H1 (cell line): Measurements from ENCODE around the gene GPR45. TPM values are rescaled to one million over a fixed set of nuclear protein-coding genes. Genes with fewer than 3 reads are reported as not detected.

Experiments
- CHD7 ChIP-seq: fragments of 300-600 bp; sonication (generic); IDR thresholded peaks from 2 replicates; pipeline ENCODE4 v1.7.1; 2012; ENCODE audit warnings: low read length, moderate library complexity, mild to moderate bottlenecking, inconsistent platforms; ENCODE audit not compliant: insufficient replicate concordance
- EGR1 ChIP-seq: IDR thresholded peaks from 2 replicates; pipeline ENCODE4 v1.6.1; 2011; ENCODE audit warnings: low read depth, low read length, borderline replicate concordance
- EZH2 ChIP-seq: fragments of 200-600 bp; sonication (generic); IDR thresholded peaks from 2 replicates; pipeline ENCODE4 v1.7.1; 2012; ENCODE audit warnings: low read depth, mild to moderate bottlenecking, moderate library complexity, low read length, inconsistent platforms; ENCODE audit not compliant: severe bottlenecking
- GABPA ChIP-seq: IDR thresholded peaks from 2 replicates; pipeline ENCODE4 v1.6.1; 2011; ENCODE audit warnings: mild to moderate bottlenecking, low read length, moderate library complexity, borderline replicate concordance; ENCODE audit not compliant: insufficient read depth
- KDM4A ChIP-seq: IDR thresholded peaks from one replicate; pipeline ENCODE4 v1.7.1; 2012; ENCODE audit warnings: low read depth, mild to moderate bottlenecking, moderate library complexity, low read length, inconsistent platforms; ENCODE audit not compliant: severe bottlenecking
- KDM5A ChIP-seq: fragments of 200-600 bp; IDR thresholded peaks from 2 replicates; pipeline ENCODE4 v1.7.1; 2012; ENCODE audit warnings: mild to moderate bottlenecking, low read length, inconsistent platforms, mixed read lengths
- TAF7 ChIP-seq: optimal IDR thresholded peaks from 2 replicates; pipeline ENCODE3; 2011; ENCODE audit warnings: low read depth, mild to moderate bottlenecking, inconsistent platforms, low read length, moderate library complexity, borderline replicate concordance
- polyA plus RNA-seq, 7 experiments: library from polyadenylated mRNA; depleted of rRNA in 3 of 7; stranded (reverse) in 5 of 7; unstranded in 2 of 7; fragments of >200 nt in 5 of 7; fragments of 200-250 nt in 2 of 7; gene quantifications; 1 replicate in 5 of 7; 2 replicates in 1 of 7; 4 replicates in 1 of 7; pipeline versions ENCODE4 v1.2.1 to v1.2.3, GENCODE V29; 2011 to 2013; ENCODE audit warnings: missing spikeins in 2 of 7, mixed read lengths in 2 of 7
- total RNA-seq: library from RNA; stranded (reverse); fragmentation: NEBNext Ultra II Directional; extraction: Animal tissue kit (Norgen Biotek cat#: 25700); gene quantifications from 2 replicates; pipeline ENCODE4 v1.2.1, GENCODE V29; 2021

GPR45 gene
- total and polyA plus RNA-seq, 2 of the 8 experiments (the other 6 are each of a cell fraction or from before 2014, with no cell fraction given): 0.21 TPM; not detected in 1

GRCh38 chr2:105290981-105291660 lies 49.6 kb downstream of the GPR45 start (continued):
- no peak for TF ChIP-seq CHD7
- no peak for TF ChIP-seq TAF7
- TF ChIP-seq EZH2: no peak
- TF ChIP-seq KDM5A: no peak
- TF ChIP-seq KDM4A: no peak
- no peak for TF ChIP-seq EGR1
- TF ChIP-seq GABPA: no peak
